Mucosa of stomach (tissue), 1 donor: Measurements from ENCODE around the gene MAOA.
A peak's percentile ranks its signal among the peaks of the same experiment; 100 is the strongest.
"Not testable (repeated sequence)": the region's sequence is repeated elsewhere in the genome, so short reads cannot be mapped to it uniquely, and the experiment has no call there.

Experiments
- H3K27me3 ChIP-seq: one replicate; pipeline ENCODE4 v1.7.0; 2013; ENCODE audit warnings: mild to moderate bottlenecking, low read length; ENCODE audit not compliant: control insufficient read depth, insufficient read depth
- H3K36me3 ChIP-seq: one replicate; pipeline ENCODE4 v1.7.0; 2013; ENCODE audit warnings: low read length; ENCODE audit not compliant: control insufficient read depth, insufficient read depth
- H3K4me1 ChIP-seq: one replicate; pipeline ENCODE4 v1.7.0; 2013; ENCODE audit warnings: mild to moderate bottlenecking, low read length; ENCODE audit not compliant: control insufficient read depth, insufficient read depth
- H3K4me3 ChIP-seq: one replicate; pipeline ENCODE4 v1.7.0; 2013; ENCODE audit warnings: low read length
- H3K9ac ChIP-seq: one replicate; pipeline ENCODE4 v1.7.0; 2013; ENCODE audit warnings: mild to moderate bottlenecking, low read length, moderate library complexity
- H3K9me3 ChIP-seq: one replicate; pipeline ENCODE4 v1.7.0; 2013; ENCODE audit warnings: mild to moderate bottlenecking, low read length, moderate library complexity; ENCODE audit not compliant: control insufficient read depth
- donor health status: Pancreatic carcinoma.

MAOA gene

DNA sequence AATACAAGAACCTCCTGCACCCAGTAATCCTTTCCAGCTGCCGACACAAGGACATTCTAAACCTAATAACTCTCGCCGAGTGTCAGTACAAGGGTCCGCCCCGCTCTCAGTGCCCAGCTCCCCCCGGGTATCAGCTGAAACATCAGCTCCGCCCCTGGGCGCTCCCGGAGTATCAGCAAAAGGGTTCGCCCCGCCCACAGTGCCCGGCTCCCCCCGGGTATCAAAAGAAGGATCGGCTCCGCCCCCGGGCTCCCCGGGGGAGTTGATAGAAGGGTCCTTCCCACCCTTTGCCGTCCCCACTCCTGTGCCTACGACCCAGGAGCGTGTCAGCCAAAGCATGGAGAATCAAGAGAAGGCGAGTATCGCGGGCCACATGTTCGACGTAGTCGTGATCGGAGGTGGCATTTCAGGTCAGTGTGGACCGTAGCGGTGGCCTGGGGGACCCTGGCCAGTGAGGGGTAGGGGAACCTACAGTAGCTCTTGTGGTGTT lies at the start of gene MAOA:
TSS of gene MAOA (plus strand) at position 295 of the 490 bp plus-strand sequence. CDS start at position 338, 43 bp downstream.
- Histone ChIP-seq H3K27me3 (no peaks in the 10 kb centered on the region), H3K4me1 (no peaks in the 10 kb centered on the region), H3K36me3 (no peaks in the 10 kb centered on the region), H3K9ac (peak within 1 kb of the TSS; percentile 86), H3K4me3 (peak within 1 kb of the TSS; percentile 63), H3K9me3 (no peaks in the 10 kb centered on the region)

DNA sequence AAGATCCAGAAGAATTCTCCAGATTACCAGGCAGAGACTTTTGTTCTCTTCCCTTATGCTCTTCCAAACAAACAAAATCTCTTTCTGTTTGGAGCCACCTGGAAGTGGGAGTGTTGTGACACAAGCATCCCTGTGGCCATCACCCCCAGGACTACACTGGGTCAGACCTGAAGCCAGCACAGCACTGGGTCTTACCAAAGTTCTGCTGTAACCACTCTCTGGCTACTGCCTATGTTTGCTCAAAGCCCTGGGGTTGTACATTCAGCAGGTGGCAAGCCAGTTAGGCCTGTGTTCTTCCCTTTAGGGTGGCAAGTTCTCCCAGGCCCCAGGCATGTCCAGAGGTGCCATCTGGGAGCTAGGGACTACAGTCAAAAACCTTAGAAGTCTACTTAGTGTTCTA lies 43.7 kb upstream of the MAOA start:
- Histone ChIP-seq H3K4me3 (no peak overlapping the region), H3K9me3 (no peaks in the 10 kb centered on the region), H3K27me3 (no peaks in the 10 kb centered on the region), H3K9ac (no peak overlapping the region), H3K36me3 (no peaks in the 10 kb centered on the region), H3K4me1 (no peaks in the 10 kb centered on the region)

DNA sequence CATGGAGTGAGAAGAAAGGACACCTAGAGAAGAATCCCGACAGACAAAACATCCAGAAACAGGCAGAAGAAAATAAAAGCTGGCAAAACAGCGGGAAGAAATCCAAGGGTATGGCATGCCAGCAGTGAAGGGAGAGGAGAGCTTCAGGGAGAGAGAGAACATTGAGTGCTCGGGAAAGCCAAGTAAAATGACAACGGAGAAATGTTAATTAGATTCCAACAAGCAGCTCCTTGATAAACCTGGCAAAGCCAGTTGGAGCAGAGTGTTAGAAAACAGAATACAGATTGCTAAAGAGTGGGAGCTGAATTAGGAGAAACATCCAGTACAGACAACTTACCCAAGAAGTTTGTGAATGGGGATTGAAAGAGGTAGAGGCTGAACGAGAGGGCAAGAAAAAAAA lies 40.4 kb upstream of the MAOA start:
- H3K27me3 ChIP-seq, result no peaks in the 10 kb centered on the region
- no peaks in the 10 kb centered on the region for H3K9me3 ChIP-seq
- no peak overlapping the region for H3K4me3 ChIP-seq
- H3K4me1 ChIP-seq, result no peaks in the 10 kb centered on the region
- H3K9ac ChIP-seq, result no peak overlapping the region
- no peaks in the 10 kb centered on the region for H3K36me3 ChIP-seq

DNA sequence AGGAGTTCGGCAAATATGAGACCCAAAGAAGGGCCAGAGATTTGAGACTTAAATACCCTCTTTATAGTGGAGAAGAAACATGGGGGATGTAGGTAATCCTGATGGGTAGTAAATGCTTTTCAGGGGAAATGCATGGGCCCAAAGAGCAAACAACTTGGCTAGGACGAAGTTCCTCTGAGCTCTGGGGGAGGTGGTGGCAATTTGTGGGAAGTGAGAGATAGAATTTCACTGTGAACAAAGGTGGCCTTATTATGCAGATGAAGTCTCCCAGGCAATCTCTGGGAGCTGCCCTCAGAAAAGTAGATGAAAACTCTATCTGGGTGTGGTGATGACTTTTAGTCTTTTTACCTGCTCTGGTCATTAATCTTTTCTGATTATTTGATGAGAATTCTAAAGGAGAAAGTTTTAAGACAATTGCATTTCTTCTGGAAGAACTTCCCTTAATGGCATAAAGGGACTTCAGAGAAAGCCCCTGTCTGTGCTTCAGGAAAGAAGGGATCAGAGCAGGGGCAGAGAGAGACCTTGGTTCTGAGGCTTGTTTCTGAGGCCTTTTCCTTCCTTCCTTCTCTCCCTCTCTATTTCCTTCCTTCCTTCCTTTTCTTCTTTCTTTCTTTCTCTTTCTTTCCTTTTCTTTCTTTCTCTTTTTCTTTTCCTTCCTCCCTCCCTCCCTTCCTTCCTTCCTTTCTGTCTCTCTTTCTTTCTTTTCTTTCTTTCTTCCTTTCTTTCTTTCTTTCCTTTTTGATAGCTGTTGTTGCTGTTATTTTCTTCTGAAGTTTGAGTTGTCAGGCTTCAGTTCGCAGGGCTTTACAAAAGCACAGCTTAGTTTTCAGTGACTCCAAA lies 37.5 kb upstream of the MAOA start:
- Histone ChIP-seq H3K9me3 (no peaks in the 10 kb centered on the region), H3K4me3 (no peak overlapping the region), H3K36me3 (no peaks in the 10 kb centered on the region), H3K27me3 (no peaks in the 10 kb centered on the region), H3K9ac (no peak overlapping the region), H3K4me1 (no peaks in the 10 kb centered on the region)

DNA sequence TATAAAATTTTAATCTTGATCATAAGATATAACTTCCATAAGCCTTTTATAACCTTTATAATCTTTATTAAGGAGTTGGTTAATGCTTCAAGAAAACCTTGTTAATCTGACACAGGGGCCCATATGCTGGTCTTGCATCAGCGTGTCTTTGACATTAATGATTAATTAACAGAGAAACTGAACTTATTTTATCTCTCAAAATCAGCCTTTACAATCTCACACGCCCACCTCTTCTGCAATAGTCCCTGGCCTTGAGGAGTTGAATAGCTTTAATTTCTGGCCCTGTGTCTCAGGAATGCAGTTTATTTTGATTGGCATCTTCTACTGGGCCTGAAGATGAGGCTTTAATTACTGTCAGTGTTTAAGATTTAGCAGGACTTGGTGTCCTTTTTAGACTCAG lies 36.2 kb upstream of the MAOA start:
- H3K27me3 ChIP-seq, H3K9me3 ChIP-seq, H3K36me3 ChIP-seq, H3K4me3 ChIP-seq, H3K4me1 ChIP-seq, H3K9ac ChIP-seq: not testable (repeated sequence)

DNA sequence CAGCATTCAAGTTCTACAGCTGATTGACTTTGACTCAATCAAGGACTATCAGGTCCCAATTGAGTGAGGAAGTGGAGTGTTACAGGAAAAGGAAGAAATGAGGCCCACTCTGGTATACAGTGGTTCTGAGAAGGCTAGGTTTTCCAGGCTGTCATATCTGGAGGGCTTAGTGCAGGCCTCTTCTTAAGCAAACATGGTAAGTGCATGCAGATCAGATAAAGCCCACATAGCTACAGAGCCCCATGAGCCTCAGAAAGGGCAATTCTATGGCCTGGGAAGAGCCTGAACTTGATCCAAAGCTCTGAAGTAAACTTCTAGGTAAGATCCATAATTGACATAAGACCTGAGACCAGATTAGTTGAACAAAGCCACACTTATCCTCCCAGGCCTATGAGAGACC lies 29.0 kb upstream of the MAOA start:
- Histone ChIP-seq H3K36me3 (no peaks in the 10 kb centered on the region), H3K9me3 (no peaks in the 10 kb centered on the region), H3K4me3 (no peak overlapping the region), H3K27me3 (no peaks in the 10 kb centered on the region), H3K4me1 (peaks cover 13% of the 10 kb centered on the region), H3K9ac (no peak overlapping the region)

DNA sequence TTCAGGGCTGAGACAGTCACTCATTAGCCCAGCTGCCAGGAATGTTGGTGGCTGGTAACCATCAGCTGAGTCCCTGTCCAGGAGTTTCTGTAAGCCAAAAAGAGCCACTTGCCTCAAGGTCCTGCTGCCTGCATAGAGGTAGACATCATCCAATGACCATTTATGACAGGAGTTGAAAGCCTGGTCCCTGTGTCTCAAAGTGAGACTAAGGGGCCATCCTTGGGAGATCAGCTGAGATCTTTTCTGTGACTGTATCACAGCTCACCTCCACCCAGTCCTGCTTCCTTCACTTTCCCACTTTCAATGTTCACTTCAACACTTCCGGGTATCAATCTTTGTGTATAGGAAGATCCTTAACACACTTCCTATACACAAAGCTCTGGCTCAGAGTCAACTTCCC lies 28.4 kb upstream of the MAOA start:
- no peaks in the 10 kb centered on the region for H3K27me3 ChIP-seq

DNA sequence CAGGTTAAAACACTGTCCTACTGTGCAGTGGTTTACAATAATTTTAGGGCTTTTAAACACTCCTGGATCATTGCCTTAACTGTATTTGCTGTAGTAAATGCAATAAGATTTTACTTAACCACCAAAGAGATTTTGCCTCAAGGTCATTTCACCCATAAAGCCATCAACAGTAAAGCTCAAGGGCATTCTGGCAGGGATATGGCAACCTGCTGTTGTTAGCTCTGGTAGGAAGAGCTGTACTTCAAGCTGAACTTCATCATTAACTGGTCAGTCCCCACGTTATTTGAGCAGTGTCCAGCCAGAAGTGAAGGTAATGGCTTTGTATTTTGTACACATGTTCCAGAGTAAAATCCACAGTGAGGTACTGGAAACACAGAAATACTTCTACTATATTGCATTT lies 26.9 kb upstream of the MAOA start:
- H3K9ac ChIP-seq, result no peak overlapping the region
- no peaks in the 10 kb centered on the region for H3K27me3 ChIP-seq
- H3K4me3 ChIP-seq, result no peak overlapping the region
- no peaks in the 10 kb centered on the region for H3K9me3 ChIP-seq
- H3K36me3 ChIP-seq, result no peaks in the 10 kb centered on the region
- H3K4me1 ChIP-seq, result peaks cover 13% of the 10 kb centered on the region

More for the DNA sequence above, 28.4 kb upstream of the MAOA start:
- no peak overlapping the region for H3K4me3 ChIP-seq
- H3K9me3 ChIP-seq, result no peaks in the 10 kb centered on the region
- no peak overlapping the region for H3K9ac ChIP-seq
- no peaks in the 10 kb centered on the region for H3K36me3 ChIP-seq
- peaks cover 13% of the 10 kb centered on the region for H3K4me1 ChIP-seq

DNA sequence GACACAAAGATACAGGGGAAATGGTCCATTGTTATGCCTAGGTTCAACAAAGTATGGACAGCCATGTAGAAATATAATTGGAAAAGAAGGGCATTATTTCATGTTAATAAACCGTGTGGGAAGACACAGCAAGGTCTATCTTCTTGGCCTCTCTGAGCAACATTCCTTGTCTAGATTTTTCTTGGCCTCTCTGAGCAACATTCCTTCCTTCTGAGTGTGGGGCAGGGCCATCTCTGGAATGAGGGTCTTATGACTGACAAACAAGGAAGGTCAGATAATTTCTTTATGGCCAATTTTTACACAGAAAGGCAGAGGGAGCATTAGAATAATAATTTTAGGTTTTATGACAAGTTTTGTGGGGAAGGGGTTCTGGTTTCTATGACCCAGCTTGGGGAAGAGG lies 24.3 kb upstream of the MAOA start:
- no peaks in the 10 kb centered on the region for H3K36me3 ChIP-seq
- H3K9ac ChIP-seq, result no peak overlapping the region
- H3K9me3 ChIP-seq, result no peaks in the 10 kb centered on the region
- H3K27me3 ChIP-seq, result no peaks in the 10 kb centered on the region
- no peak overlapping the region for H3K4me3 ChIP-seq
- peaks cover 6% of the 10 kb centered on the region for H3K4me1 ChIP-seq

DNA sequence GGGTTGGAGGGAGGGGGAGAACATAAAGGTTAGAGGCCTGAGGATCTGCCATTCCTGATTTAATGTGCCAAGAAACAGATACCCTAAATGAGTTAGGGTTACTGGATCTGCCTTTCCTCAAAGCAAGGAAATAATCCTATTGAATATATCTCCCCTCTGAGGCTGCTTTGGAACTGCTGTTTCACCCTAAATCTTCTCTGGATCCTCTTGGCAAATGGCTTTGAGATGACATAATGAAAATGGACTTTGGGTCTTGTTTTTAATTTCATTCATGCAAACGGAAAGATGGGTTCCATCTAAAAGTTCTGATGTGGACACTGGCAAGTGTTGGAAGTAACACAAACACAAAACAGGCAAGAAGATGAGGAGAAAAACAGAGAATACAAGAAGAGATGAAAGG lies 23.0 kb upstream of the MAOA start:
- no peaks in the 10 kb centered on the region for H3K36me3 ChIP-seq
- no peaks in the 10 kb centered on the region for H3K9me3 ChIP-seq
- no peaks in the 10 kb centered on the region for H3K27me3 ChIP-seq
- no peak overlapping the region for H3K9ac ChIP-seq
- H3K4me3 ChIP-seq, result no peak overlapping the region
- H3K4me1 ChIP-seq, result no peaks in the 10 kb centered on the region

DNA sequence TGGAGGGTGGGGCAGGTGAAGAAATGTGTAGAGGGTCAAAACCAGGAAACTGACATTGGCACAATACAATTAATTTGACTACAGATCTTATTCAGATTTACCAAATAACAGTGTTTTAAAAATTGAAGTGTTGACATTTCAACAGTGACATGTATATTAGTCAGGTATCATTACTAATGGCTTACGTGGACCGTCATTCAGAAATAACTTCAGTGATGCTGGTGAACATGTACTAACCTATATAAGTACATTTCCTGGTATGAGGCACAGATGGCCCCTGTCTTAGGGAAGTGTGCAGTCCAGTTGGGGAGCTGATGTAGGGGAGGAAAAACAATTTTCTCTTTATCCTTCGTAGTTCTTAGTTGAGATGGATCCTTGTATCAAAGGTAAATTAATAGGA lies 22.3 kb upstream of the MAOA start:
- H3K36me3 ChIP-seq, result no peaks in the 10 kb centered on the region
- H3K9me3 ChIP-seq, result no peaks in the 10 kb centered on the region
- H3K4me3 ChIP-seq, result no peak overlapping the region
- H3K9ac ChIP-seq, result no peak overlapping the region
- no peaks in the 10 kb centered on the region for H3K27me3 ChIP-seq
- H3K4me1 ChIP-seq, result no peaks in the 10 kb centered on the region

DNA sequence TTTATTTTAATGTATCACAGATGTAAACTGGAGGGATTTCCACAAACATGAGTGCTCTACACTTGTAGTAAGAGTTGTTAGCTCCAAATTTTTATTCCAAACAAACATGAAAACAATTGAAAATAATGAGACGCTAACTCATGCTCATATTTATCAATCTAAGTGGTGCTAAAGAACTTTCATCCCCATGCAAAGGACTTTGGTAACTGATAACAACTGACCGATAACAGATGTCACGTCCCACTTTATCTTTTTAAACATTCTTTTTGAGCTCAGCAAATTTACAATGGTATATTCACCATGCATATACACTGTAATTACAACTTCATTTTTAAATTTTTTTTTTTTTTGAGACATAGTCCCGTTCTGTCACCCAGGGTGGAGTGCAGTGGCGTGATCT lies 15.6 kb upstream of the MAOA start:
- Histone ChIP-seq H3K27me3 (no peaks in the 10 kb centered on the region), H3K9ac (no peak overlapping the region), H3K9me3 (no peaks in the 10 kb centered on the region), H3K36me3 (no peaks in the 10 kb centered on the region), H3K4me1 (no peaks in the 10 kb centered on the region), H3K4me3 (no peak overlapping the region)
